A549 (cell line): ENCODE measurements around the gene CR1. TPM values are rescaled to one million over a fixed set of nuclear protein-coding genes. Genes with fewer than 3 reads are reported as not detected.

Experiments used
- ATAC-seq, 2 experiments: fragments of 200-7000 bp in 1 of 2; fragments of >200 bp in 1 of 2; cut with Nextera tagmentation in 1 of 2; cut with Tn5 transposase in 1 of 2; 3 replicates each; pipeline versions ENCODE4 v1.8.0 to v1.9.1; 2018 to 2020; ENCODE audit warnings: mild to moderate bottlenecking in 1 of 2, moderate library complexity in 1 of 2
- CTCF ChIA-PET: fragments of 300-600 bp; sonication (Branson Sonifier 250); formaldehyde crosslinking; extraction: SDS; loops from one replicate; lab custom pipeline; 2021; ENCODE audit warnings: antibody characterized with exemption, inconsistent platforms; lab: Yijun Ruan, JAX
- POLR2A ChIA-PET: fragments of 350-600 bp; formaldehyde crosslinking; extraction: SDS; loops from one replicate; lab custom pipeline; 2021; ENCODE audit warnings: antibody characterized with exemption, inconsistent platforms; lab: Yijun Ruan, JAX
- DNase-seq, 2 experiments: peaks; one replicate each; pipeline versions ENCODE4 v3.0.0 to v3.0.0-alpha.2; 2011 to 2016; ENCODE audit warnings: low read depth in 1 of 2, low spot score in 1 of 2
- FAIRE-seq: peaks from 2 replicates; lab custom pipeline; 2011; peaks lifted over from hg19 to GRCh38; lab: Jason Lieb, UNC
- H3K27ac ChIP-seq, 2 experiments: fragments of >200 bp; sonication (Bioruptor Twin); formaldehyde crosslinking; 3 replicates each; pipeline ENCODE4 v1.5.1; 2016 to 2017
- H3K4me1 ChIP-seq: fragments of >200 bp; sonication (Bioruptor Twin); formaldehyde crosslinking; 3 replicates; pipeline ENCODE4 v1.6.1; 2016
- H3K4me2 ChIP-seq: fragments of >200 bp; sonication (Bioruptor Twin); formaldehyde crosslinking; 3 replicates; pipeline ENCODE4 v1.6.1; 2016
- H3K4me3 ChIP-seq: fragments of >200 bp; sonication (Bioruptor Twin); formaldehyde crosslinking; 3 replicates; pipeline ENCODE4 v1.5.1; 2016
- H3K9me3 ChIP-seq: fragments of >200 bp; sonication (Bioruptor Twin); formaldehyde crosslinking; 3 replicates; pipeline ENCODE4 v1.6.1; 2016
- BCL3 ChIP-seq: fragments of >200 bp; sonication (Bioruptor Twin); formaldehyde crosslinking; IDR thresholded peaks from 3 replicates; pipeline ENCODE4 v1.6.1; 2016
- CBX2 ChIP-seq: fragments of 200-600 bp; sonication (generic); IDR thresholded peaks from 2 replicates; pipeline ENCODE4 v1.6.1; 2016; ENCODE audit warnings: low read depth, mild to moderate bottlenecking, borderline replicate concordance
- CEBPB ChIP-seq, 2 experiments: fragments of >200 bp in 1 of 2; sonication (Bioruptor Twin) in 1 of 2; formaldehyde crosslinking in 1 of 2; IDR thresholded peaks; 2 replicates each; pipeline ENCODE4 v1.6.1; 2012 to 2016
- CHD4 ChIP-seq: fragments of 200-600 bp; sonication (generic); IDR thresholded peaks from 2 replicates; pipeline ENCODE4 v1.6.1; 2016; ENCODE audit warnings: antibody characterized with exemption, mild to moderate bottlenecking, borderline replicate concordance
- EP300 ChIP-seq, 2 experiments: fragments of >200 bp; sonication (Bioruptor Twin); formaldehyde crosslinking; IDR thresholded peaks; 2 replicates in 1 of 2; 3 replicates in 1 of 2; pipeline ENCODE4 v1.6.1; 2016 to 2017
- ESRRA ChIP-seq: fragments of 150-350 bp; IDR thresholded peaks from 2 replicates; pipeline ENCODE4 v1.6.1; 2014; ENCODE audit warnings: mild to moderate bottlenecking, low read length, borderline replicate concordance
- FOXS1 ChIP-seq: fragments of 250-450 bp; sonication (Bioruptor Pico); IDR thresholded peaks from 2 replicates; pipeline ENCODE4 v1.5.0; 2020; ENCODE audit warnings: mild to moderate bottlenecking, moderate library complexity
- GATA3 ChIP-seq: IDR thresholded peaks from 2 replicates; pipeline ENCODE4 v1.6.1; 2012; ENCODE audit warnings: borderline replicate concordance
- HEYL ChIP-seq: fragments of 250-450 bp; sonication (Bioruptor Pico); IDR thresholded peaks from 2 replicates; pipeline ENCODE4 v1.8.0; 2021; ENCODE audit warnings: mild to moderate bottlenecking, moderate library complexity
- HMGXB4 ChIP-seq: fragments of 250-450 bp; sonication (Bioruptor Pico); IDR thresholded peaks from 2 replicates; pipeline ENCODE4 v1.5.0; 2021; ENCODE audit warnings: mild to moderate bottlenecking, moderate library complexity, borderline replicate concordance
- HOXA7 ChIP-seq: fragments of 250-450 bp; sonication (Bioruptor Pico); IDR thresholded peaks from 2 replicates; pipeline ENCODE4 v1.5.0; 2020; ENCODE audit warnings: mild to moderate bottlenecking, moderate library complexity
- HOXB13 ChIP-seq: fragments of 250-450 bp; sonication (Bioruptor Pico); IDR thresholded peaks from 2 replicates; pipeline ENCODE4 v1.5.0; 2020; ENCODE audit warnings: low read depth, mild to moderate bottlenecking, moderate library complexity
- HOXB5 ChIP-seq: fragments of 250-450 bp; sonication (Bioruptor Pico); IDR thresholded peaks from 2 replicates; pipeline ENCODE4 v1.5.0; 2020; ENCODE audit warnings: mild to moderate bottlenecking, moderate library complexity
- JUN ChIP-seq, 2 experiments: fragments of >200 bp; sonication (Bioruptor Twin); formaldehyde crosslinking; IDR thresholded peaks; 2 replicates in 1 of 2; 3 replicates in 1 of 2; pipeline ENCODE4 v1.6.1; 2016 to 2017
- JUNB ChIP-seq: fragments of >200 bp; sonication (Bioruptor Twin); formaldehyde crosslinking; IDR thresholded peaks from 2 replicates; pipeline ENCODE4 v1.6.1; 2016
- KDM1A ChIP-seq: fragments of 200-600 bp; sonication (generic); IDR thresholded peaks from 2 replicates; pipeline ENCODE4 v1.6.1; 2016; ENCODE audit warnings: low read depth, mild to moderate bottlenecking
- NFE2L2 ChIP-seq: fragments of 150-350 bp; conservative IDR thresholded peaks from 2 replicates; pipeline ENCODE4 v1.6.1; 2014; ENCODE audit warnings: low read length
- POLR2A ChIP-seq: IDR thresholded peaks from 2 replicates; pipeline ENCODE4 v1.6.1; 2012; ENCODE audit warnings: mild to moderate bottlenecking, low read length
- RCOR1 ChIP-seq: fragments of 150-350 bp; IDR thresholded peaks from 2 replicates; pipeline ENCODE4 v1.6.1; 2014; ENCODE audit warnings: antibody characterized with exemption, low read length, low read depth
- SMC3 ChIP-seq: fragments of >200 bp; sonication (Bioruptor Twin); formaldehyde crosslinking; IDR thresholded peaks from 3 replicates; pipeline ENCODE4 v1.6.1; 2018; ENCODE audit warnings: inconsistent platforms
- SREBF2 ChIP-seq: fragments of 450-650 bp; IDR thresholded peaks from 2 replicates; pipeline ENCODE4 v1.6.1; 2014; ENCODE audit warnings: mild to moderate bottlenecking, moderate library complexity
- TFCP2L1 ChIP-seq: fragments of 250-450 bp; sonication (Bioruptor Pico); IDR thresholded peaks from 2 replicates; pipeline ENCODE4 v1.5.0; 2021; ENCODE audit warnings: mild to moderate bottlenecking
- WGBS: methylation state at CpG from one replicate; pipeline ENCODE4 v1.1.6; 2017; ENCODE audit errors: missing lambda C conversion rate; 5-methylcytosine and 5-hydroxymethylcytosine counted together
- polyA plus RNA-seq, 4 experiments: library from polyadenylated mRNA; depleted of rRNA in 3 of 4; stranded (reverse); fragments of >200 nt; fragmentation: RNase III in 1 of 4; extraction: RNeasy Plus Mini Kit Qiagen cat#74134 plus additional on column Dnase treatment in 1 of 4; gene quantifications; 2 replicates in 3 of 4; 3 replicates in 1 of 4; pipeline ENCODE4 v1.2.3, GENCODE V29; 2011 to 2017
- TF ChIP-seq, protein P1 (sequence below): fragments of 150-350 bp; IDR thresholded peaks from 2 replicates; pipeline ENCODE4 v1.6.1; 2014; ENCODE audit warnings: low read depth, mild to moderate bottlenecking, low read length

The CR1 gene
- polyA plus RNA-seq, 2 of the 4 experiments (the other 2 are of a cell fraction): not detected

DNA sequence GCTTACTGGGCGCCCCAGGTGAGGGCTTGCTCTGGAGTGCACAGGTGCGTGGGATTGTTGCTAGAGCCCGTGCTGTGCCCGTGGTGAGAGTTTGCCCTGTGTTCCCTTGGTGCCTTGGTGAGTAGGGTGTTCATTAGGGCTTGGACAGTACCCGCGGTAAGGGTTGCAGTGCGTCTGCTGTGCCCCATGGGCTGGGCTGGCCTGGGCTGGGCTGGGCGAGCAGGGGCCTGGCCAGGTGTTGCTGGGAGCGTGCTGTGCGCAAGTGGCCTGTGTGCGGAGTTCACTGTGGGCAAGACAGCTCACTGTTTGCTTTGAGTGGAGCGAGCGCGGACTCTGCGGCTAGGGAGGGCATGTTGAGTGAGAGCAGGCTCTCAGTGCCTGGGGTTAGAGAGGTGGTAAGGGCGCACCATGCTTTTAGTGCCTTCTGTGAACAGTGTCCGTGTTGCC is 149.7 kb downstream of the CR1 start:
- TF ChIP-seq JUN (IDR thresholded peaks at IDR 0.05) (no peak), JUNB (no peak), ESRRA (no peak), HEYL (CRISPR knock-in tag) (no peak), EP300 (IDR thresholded peaks at IDR 0.05) (no peak), CBX2 (no peak), SREBF2 (no peak), CEBPB (IDR thresholded peaks at IDR 0.05) (no peak), NFE2L2 (no peak), SMC3 (no peak), HOXB13 (CRISPR knock-in tag) (no peak), HOXA7 (CRISPR knock-in tag) (no peak), RCOR1 (no peak), BCL3 (no peak), POLR2A (no peak), HMGXB4 (CRISPR knock-in tag) (no peak), FOXS1 (CRISPR knock-in tag) (no peak), KDM1A (no peak)
- TF ChIP-seq, protein P1, sequence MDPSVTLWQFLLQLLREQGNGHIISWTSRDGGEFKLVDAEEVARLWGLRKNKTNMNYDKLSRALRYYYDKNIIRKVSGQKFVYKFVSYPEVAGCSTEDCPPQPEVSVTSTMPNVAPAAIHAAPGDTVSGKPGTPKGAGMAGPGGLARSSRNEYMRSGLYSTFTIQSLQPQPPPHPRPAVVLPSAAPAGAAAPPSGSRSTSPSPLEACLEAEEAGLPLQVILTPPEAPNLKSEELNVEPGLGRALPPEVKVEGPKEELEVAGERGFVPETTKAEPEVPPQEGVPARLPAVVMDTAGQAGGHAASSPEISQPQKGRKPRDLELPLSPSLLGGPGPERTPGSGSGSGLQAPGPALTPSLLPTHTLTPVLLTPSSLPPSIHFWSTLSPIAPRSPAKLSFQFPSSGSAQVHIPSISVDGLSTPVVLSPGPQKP: no peak
- Histone ChIP-seq H3K9me3 (no peaks in the 10 kb centered on the region), H3K4me1 (peaks cover 3% of the 10 kb centered on the region; the same call in 1 of the 3 replicates), H3K4me2 (peak overlapping the region; percentile 84), H3K4me3 (no peak overlapping the region; the same call in 2 of the 3 replicates), H3K27ac (no peak overlapping the region)
- no peak for FAIRE-seq
- ATAC-seq: peak in 1 of 2 experiments; percentile 44; a peak in 3 of 6 replicates
- WGBS: 89% methylated on average over 14 of the region's 17 CpGs
- CTCF ChIA-PET: interaction anchor here (0.9 kb wide), 1 partner anchor 9 kb away, joined by 4 read pairs; no protein-coding TSS in a partner anchor
- POLR2A ChIA-PET: no interaction called here
- DNase-seq: no peak

GRCh38 chr1:207646171-207646570 is 150.2 kb downstream of the CR1 start:
- no peak for DNase-seq
- CTCF ChIA-PET: no interaction called here
- H3K9me3 ChIP-seq: no peaks in the 10 kb centered on the region
- FAIRE-seq: no peak
- H3K27ac ChIP-seq: no peak overlapping the region
- H3K4me3 ChIP-seq: no peak overlapping the region
- H3K4me1 ChIP-seq: peaks cover 3% of the 10 kb centered on the region; the same call in 1 of the 3 replicates
- ATAC-seq: no peak
- TF ChIP-seq TFCP2L1 (CRISPR knock-in tag): no peak
- TF ChIP-seq CBX2: no peak
- TF ChIP-seq GATA3: no peak
- no peak for TF ChIP-seq HOXB5 (CRISPR knock-in tag)
- TF ChIP-seq CHD4: no peak
- H3K4me2 ChIP-seq: no peak overlapping the region
- POLR2A ChIA-PET: no interaction called here
